Activated effector memory CD4-positive, alpha-beta T cell treated with anti-CD3 and anti-CD28 coated beads, Interleukin-2, amount 50 U/mL, for 16 hours (primary cell): Measurements from ENCODE around the gene FEM1B.

Experiments
- DNase-seq: peaks from one replicate; pipeline ENCODE4 v3.0.0-alpha.2; 2020

Gene FEM1B

GRCh38 chr15:68259883-68260282, 17.7 kb upstream of the FEM1B start:
- DNase-seq = no peak

- DNase-seq = no peak
These were observed 16.3 kb upstream of the FEM1B start for GRCh38 chr15:68261241-68261640.

DNA sequence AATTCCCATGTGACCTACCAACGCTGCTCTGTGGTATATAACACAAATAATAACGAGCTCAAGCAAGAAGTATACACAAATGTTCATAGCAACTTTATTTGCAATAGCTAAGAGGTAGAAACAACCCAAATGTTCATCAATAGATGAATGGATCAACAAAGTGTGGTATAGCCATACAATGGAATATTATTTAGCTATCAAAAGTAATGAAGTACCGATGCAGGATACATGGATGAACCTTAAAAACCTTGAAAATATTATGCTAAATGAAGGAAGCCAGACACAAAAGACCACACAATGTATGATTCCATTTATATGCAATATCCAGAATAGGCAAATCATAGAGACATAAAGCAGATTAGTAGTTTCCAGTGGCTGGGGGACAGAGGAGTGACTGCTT, 15.6 kb upstream of the FEM1B start:
- DNase-seq = no peak

DNA sequence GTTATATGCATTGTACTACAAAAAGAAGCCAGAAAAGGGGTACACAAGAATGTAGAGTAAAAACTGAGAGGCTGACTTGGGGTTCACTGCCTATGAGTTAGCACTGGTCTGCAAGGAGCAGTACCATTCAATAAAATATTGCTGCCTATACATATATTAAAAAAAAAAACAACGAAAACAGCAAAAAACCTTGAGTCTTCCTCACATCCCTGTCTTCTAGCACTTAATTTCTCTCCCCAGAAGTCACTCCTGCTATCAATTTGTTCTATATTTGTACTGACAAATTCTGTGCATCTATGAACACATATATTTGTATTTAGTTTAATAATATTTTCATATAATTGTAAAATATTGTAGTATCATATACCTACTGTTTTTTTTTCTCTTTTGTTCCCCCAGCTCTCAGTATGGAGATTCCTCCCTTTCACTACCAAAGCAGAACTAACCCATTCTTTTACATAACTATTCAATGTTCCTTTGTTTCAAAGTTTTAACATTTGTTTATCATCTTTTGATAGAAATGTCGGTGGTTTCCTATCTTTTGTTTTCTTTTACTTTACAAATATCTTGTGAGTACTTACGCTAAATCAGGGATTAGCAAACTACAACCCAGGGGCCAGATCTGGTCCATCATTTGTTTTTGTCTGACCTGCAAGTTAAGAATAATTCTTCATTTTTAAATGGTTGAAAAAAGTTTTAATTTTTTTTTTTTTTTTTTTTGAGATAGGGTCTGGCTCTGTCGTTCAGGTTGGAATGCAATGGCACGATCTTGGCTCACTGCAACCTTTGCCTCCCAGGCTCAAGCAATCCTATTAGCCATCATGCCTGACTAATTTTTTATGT, 14.8 kb upstream of the FEM1B start:
- no peak for DNase-seq

DNA sequence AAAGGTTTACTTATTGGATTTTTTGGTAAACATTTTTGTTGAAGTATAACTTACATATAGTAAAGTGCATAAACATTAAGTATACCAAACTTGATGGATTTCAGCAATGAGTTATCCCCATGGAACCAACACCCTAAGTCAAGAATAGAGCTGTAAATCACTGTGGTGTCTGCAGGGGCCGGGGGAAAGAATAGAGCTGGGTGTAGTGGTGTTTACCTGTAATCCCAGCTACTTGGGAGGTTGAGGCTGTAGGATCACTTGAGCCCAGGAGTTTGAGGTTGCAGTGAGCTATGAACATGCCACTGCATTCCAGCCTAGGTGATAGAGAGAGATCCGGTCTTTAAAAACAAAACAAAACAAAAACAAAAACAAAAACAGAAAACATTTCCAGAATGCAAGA, 13.3 kb upstream of the FEM1B start:
- DNase-seq = no peak

DNA sequence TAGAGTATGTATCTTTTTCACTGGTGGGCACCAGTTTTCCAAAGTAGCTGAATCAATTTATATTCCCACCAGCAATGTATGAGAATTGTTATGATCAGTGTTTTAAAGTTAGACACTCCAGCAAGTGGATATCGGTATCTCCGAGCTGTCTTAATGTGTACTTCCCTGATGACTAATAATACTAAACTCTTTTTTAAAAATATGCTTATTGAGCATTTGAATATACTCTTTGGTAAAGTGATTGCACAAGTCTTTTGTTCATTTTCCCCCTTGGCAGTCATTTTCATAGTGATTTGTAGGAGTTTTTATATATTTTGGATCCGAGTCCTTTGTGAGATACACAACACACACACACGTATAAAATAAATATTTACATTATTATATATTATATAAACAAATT, 12.5 kb upstream of the FEM1B start:
- no peak for DNase-seq

DNA sequence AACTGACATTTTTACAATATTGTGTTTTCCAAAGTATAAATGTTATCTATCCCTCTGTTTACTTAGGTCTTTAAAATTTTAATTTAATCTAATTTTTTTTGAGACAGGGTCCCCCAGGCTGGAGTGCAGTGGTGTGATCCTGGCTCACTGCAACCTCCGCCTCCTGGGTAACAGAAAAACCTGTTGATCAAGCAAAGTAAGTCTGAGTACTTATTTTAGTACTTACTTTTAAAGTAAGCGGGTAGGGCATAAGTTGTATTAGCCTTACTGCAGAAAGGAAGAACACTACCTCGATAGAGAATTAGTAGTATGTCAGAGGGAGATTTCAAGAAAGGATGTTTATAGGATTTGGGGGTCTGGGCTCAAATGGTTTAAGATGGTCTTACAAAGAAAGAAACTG, 11.9 kb upstream of the FEM1B start:
- DNase-seq = no peak

DNA sequence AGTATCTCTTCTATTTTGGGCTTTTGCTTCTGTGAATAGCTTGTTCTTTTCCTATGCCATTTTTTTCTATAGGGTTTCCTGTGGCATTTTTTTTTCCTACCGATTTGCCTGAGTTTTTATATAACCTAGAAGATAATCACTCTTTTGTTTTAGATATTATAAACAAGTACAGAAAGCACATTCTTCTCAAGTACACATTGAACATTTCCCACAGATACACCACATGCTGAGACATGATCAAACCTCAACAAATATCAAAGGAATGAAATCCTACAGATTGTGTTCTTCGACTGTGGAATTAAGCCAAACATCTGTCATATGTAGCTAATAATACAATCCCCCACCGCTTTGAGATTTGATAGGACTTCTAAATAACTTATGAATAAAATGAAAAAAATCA, 9.1 kb upstream of the FEM1B start:
- no peak for DNase-seq

GRCh38 chr15:68271854-68272471, 5.6 kb upstream of the FEM1B start:
- DNase-seq = no peak

DNA sequence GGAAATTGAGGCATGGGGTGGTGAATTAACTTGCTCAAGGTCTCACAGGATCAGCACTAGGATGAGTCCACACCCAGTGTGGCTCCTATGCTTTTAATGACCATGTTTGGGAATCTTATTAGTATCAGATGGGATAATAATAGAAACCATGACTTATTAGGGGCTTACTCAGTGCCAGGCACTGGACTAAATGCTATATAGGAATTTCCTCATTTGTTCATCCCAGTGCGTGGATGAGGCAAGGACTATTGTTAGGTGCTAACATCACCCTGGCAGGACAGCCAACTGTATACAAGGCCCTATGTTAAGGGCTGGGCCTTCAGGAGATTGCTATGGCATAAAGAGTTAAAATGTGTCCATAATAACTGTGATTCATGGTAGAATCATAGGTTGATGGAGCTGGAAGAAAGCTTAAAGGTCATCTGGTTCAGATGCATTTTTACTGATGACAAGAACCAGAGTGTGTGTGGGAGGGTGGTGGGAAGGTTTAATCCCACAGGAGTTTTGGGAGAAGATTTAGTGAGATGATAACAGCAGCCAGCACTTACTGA, 4.7 kb upstream of the FEM1B start:
- no peak for DNase-seq

DNA sequence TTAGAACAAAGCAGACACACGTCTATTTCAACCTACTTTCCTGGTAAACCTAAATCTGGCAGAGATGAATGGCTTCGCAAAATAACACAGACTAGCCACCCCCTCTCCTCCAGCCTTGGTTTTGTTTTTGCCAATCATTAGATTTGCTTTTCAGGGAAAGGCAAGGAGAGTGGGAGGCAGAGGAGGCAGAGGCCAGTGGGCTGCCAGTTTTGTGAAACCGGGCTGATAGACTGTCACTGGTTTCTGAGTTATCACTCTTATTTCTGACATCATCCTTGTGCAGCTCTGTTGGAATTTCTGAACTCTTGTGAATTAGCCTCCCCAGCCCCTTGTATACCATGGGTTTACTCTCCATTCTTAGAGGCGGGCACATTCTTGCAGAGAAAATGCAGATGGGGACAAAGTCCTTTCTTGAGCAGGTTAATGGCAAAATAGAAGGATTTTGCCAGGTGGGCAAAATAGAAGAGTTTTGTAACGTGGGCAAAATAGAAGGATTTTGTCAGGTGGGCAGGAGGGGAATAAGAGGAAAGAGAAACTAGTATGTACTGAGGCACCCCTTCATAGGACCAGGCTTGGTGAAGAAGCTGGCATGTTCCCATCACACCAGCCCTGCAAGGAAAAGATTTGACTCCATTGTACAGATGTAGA, 3.2 kb upstream of the FEM1B start:
- no peak for DNase-seq

DNA sequence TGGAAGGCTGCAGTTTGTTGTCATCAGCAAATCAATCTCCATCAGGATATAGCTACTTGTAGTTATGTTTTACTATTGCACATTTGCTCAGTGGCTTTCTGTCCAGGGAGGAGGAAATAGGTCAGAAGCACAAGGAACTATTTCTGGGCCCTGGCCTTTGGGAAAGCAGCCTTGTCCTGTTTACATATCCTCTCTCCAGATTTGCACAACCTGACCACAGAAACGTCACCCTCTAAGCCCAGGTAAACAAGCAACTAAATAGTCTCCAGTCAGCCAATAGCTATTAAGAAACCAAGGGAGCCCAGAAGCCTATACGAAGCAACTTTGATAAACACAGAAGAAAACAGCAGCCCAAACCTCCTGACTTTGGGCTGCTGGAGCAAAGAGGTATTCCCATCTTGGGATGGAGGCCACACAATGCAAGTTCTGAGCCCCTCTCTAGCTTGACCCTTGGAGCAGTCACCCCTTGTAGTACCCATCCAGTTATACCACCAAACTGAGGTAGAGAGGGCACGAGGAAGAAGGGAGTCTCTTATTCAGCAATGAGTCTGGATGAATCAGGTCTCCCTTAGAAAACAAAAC, 2.3 kb upstream of the FEM1B start:
- DNase-seq = no peak

- no peak for DNase-seq
These were observed 877 bp upstream of the FEM1B start for GRCh38 chr15:68276668-68277067.

DNA sequence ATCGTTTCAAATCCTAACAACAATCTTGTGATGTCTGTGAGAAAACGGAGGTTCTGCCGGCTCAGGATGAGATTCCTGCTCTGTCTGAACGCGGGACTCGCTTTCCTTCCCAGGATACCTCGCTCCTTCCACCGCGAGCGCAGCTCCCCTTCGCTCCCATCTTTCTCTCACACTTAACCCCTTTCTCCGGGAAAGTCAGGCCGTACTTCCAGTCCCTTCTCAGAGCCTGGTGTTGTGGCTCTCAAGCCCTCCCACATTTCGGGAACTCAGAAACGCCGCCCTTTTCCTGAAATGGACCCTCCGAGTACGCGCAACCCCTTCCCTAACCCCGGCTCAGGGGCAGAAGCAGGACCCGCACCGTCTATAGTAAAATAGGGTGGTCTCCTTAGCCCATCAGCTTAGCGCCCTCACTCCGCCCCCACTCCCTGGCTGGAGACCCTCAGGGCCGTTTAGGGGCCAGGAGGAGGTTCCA, 378 bp upstream of the FEM1B start:
- no peak for DNase-seq

- DNase-seq = no peak
These were observed 725 bp downstream of the FEM1B start for GRCh38 chr15:68278345-68278594.

DNA sequence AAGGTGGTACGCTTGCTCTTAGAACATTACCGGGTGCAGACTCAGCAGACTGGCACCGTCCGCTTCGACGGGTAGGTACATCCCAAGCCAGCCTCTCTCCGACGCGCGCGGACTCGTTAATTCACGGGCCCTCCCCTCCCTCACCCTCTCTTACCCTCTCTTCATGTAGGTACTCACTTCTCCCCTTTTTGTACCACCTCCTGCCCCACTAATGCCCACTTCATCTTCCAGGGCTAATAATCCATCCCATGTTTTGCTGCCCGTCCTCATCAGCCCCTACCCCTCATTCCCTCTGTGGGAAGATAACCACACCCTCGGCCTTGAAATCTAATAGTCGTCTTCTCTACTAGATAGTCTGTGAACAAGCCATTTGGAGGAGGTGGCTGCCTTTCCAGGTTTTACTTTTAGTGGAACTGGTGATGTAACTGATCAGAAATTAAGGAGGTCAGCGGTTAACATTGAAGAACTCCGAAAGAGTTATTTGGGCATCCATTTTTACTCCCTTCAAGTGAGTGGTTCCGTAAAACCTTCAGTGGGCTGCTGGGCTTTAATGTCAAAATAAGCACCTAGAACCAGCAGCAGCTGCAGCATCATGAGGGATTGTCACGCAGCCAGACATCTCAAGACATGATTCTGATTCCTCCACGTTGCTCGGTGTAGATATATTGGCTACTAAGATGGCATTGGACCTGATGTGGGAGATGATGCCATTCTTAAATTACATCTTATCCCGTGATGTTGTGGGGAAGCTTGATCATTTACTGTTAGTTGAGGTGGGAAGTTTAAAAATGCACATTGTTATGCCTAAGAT, 1.3 kb downstream of the FEM1B start:
- DNase-seq = no peak

DNA sequence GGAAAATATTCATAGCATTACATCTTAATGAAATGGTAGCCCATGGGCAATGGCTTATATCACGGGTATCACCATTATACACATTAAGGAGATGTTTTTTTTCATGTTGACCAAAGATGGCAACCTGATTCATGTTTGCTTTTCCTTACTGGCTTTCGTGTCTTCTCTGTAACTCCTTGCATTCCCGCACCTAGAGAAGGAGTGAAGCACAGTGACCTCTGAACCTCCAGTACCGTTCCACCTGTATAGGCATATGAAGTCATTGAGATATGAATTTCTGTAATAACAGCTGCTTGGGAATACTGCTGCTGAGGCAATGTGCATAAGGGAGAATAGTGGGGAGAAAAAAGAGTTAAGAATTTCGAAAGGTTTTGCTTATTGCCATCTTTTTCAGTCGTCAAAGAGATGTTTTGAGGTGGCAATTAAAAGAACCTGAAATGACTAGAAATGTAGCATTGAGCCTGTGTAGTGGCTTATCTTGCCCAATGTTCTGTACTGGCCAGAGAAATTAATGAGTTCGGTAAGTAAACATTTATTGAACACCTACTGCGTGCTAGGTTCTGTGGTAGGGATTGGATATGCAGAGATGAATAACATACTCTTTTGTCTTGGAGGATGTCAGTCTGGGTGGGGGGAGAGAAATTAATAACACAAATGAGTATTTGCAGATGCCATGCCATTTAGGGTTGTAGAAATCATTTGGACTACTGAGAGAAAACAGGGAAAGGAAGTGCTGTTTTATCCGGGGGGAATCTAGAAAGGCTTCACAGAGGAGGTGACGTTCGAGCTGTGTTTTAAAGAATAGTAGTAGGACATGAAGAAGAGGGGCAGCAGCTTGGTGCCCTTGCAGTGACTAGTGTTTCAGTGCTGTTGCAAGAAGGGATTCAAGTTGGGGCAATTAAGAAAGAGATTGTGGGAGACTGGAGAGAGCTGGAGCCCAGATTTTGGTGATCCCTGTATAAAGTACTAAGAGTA, 2.5 kb downstream of the FEM1B start:
- no peak for DNase-seq

DNA sequence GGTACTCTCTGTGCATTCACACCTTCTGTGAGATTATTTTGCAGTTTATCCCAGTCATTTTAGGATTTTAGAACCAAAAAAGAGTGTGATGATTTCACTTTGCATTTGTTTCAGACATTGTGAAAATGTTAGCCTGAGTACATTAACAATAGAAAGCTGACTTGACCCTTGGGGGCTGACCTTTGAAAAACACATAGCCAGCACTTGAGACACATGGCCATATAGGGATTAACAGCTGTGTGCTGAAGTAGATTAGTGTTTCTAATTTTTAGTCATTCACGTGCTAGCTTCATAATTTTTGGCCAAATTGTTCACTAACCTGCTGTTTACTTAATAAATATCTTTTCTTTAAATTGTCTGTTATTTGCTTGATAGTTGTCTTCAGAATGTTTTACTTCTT, 3.5 kb downstream of the FEM1B start:
- DNase-seq = no peak

DNA sequence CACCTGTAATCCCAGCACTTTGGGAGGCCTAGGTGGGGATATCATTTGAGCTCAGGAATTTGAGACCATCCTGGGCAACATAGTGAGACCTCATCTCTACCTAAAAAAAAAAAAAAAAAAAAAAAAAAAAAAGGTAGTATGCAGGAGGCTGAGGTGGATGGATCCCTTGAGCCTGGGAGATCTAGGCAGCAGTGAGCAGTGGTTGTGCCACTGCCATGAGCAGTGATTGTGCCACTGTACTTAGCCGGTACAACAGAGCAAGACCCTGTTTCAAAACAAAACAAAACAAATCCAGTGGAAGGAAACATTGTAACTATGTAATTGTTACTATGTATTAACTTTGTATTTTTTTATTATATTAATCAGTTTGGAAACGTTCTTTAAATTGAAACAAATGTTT, 5.9 kb downstream of the FEM1B start:
- no peak for DNase-seq

- DNase-seq = no peak
These were observed 7.2 kb downstream of the FEM1B start for GRCh38 chr15:68284616-68285258.
